Caco-2 (cell line): Measurements from ENCODE around the gene BLOC1S3. TPM values are rescaled to one million over a fixed set of nuclear protein-coding genes. Genes with fewer than 3 reads are reported as not detected.
A peak's percentile ranks its signal among the peaks of the same experiment; 100 is the strongest.

Source experiments
- Bru-seq: library from RNA; stranded (reverse); fragments of 400-500 nt; gene quantifications from one replicate; lab custom pipeline; 2021; lab: Mats Ljungman, UMichigan
- BruChase-seq, 2 experiments: library from RNA; stranded (reverse); fragments of 400-500 nt; gene quantifications; one replicate each; lab custom pipeline; 2021; lab: Mats Ljungman, UMichigan
- BruUV-seq: library from RNA; stranded (reverse); fragments of 400-500 nt; replicated peaks from 2 replicates; lab custom pipeline; 2021; lab: Mats Ljungman, UMichigan
- CTCF ChIA-PET: fragments of 300-600 bp; sonication (Branson Sonifier 250); formaldehyde crosslinking; loops from one replicate; lab custom pipeline; 2022; ENCODE audit warnings: antibody characterized with exemption; lab: Charles Lee
- POLR2A ChIA-PET: fragments of 300-600 bp; sonication (Branson Sonifier 250); formaldehyde crosslinking; loops from one replicate; lab custom pipeline; 2022; ENCODE audit warnings: antibody characterized with exemption; lab: Charles Lee
- DNase-seq, 2 experiments: peaks; one replicate each; pipeline versions ENCODE4 v3.0.0 to v3.0.0-alpha.2; 2020 to 2022
- H3K27me3 ChIP-seq: replicated peaks from 2 replicates; pipeline ENCODE4 v1.6.0; 2011; ENCODE audit warnings: low read length; ENCODE audit not compliant: control insufficient read depth, insufficient read depth
- H3K36me3 ChIP-seq: 2 replicates; pipeline ENCODE4 v1.5.1; 2011; ENCODE audit warnings: low read length; ENCODE audit not compliant: control insufficient read depth, insufficient read depth
- H3K4me1 ChIP-seq: fragments of 250-450 bp; sonication (Bioruptor Pico); 2 replicates; pipeline ENCODE4 v1.5.1; 2020; ENCODE audit warnings: mild to moderate bottlenecking
- H3K4me3 ChIP-seq: 2 replicates; pipeline ENCODE4 v1.5.1; 2011; ENCODE audit warnings: low read depth, mild to moderate bottlenecking, control low read depth, low read length
- H3K9me3 ChIP-seq: fragments of 250-450 bp; sonication (Bioruptor Pico); 2 replicates; pipeline ENCODE4 v1.5.1; 2020; ENCODE audit warnings: mild to moderate bottlenecking, moderate library complexity
- H3K27ac Mint-ChIP-seq: one replicate; pipeline ENCODE4 v1.8.0; 2022; ENCODE audit warnings: mixed read lengths; ENCODE audit not compliant: unreplicated experiment
- H3K27me3 Mint-ChIP-seq: one replicate; pipeline ENCODE4 v1.8.0; 2022; ENCODE audit warnings: mixed read lengths; ENCODE audit not compliant: insufficient read depth, unreplicated experiment
- H3K36me3 Mint-ChIP-seq: one replicate; pipeline ENCODE4 v1.8.0; 2022; ENCODE audit warnings: mild to moderate bottlenecking, mixed read lengths; ENCODE audit not compliant: insufficient read depth, unreplicated experiment
- H3K4me1 Mint-ChIP-seq: one replicate; pipeline ENCODE4 v1.8.0; 2022; ENCODE audit warnings: low read depth, mixed read lengths; ENCODE audit not compliant: unreplicated experiment
- H3K4me3 Mint-ChIP-seq: one replicate; pipeline ENCODE4 v1.8.0; 2022; ENCODE audit warnings: mild to moderate bottlenecking, moderate library complexity, mixed read lengths; ENCODE audit not compliant: unreplicated experiment
- H3K9me3 Mint-ChIP-seq: one replicate; pipeline ENCODE4 v1.8.0; 2022; ENCODE audit warnings: mixed read lengths; ENCODE audit not compliant: unreplicated experiment
- intact Hi-C: fragments of 100-400 bp; cut with micrococcal nuclease; formaldehyde crosslinking; loops from one replicate; pipeline ENCODE4 v1.10.0; 2022; ENCODE audit not compliant: unreplicated experiment
- long read RNA-seq: library from polyadenylated mRNA; stranded (forward); transcript quantifications from one replicate; pipeline ENCODE4 v2.0.0, GENCODE V29; 2022
- total RNA-seq: library from RNA; stranded (reverse); gene quantifications from 2 replicates; pipeline ENCODE4 v1.2.3, GENCODE V29; 2022
- TF ChIP-seq, protein P1 (sequence below), 2 experiments: fragments of 200-600 bp in 1 of 2; IDR thresholded peaks; 1 replicate in 1 of 2; 2 replicates in 1 of 2; pipeline versions ENCODE4 v1.5.1 to v1.8.0; 2011 to 2022; ENCODE audit warnings: antibody characterized with exemption in 1 of 2, control low read depth in 1 of 2, inconsistent platforms in 1 of 2, low read depth in 1 of 2, low read length in 1 of 2, mild to moderate bottlenecking in 1 of 2, moderate library complexity in 1 of 2; ENCODE audit not compliant: insufficient read depth in 1 of 2, severe bottlenecking in 1 of 2, unreplicated experiment in 1 of 2

Gene BLOC1S3
- total RNA-seq (20.1 and 20.4 TPM in 2 replicates), Bru-seq, nascent RNA (percentile 77 among the genes with signal in this experiment), BruChase-seq, experiment 1, labeled RNA remaining after a 2-hour chase (percentile 92 among the genes with signal in this experiment), BruChase-seq, experiment 2, labeled RNA remaining after a 6-hour chase (percentile 79 among the genes with signal in this experiment)
- long read RNA-seq, transcript BLOC1S3-202 (1 exons, 732 nt), result minor isoform, 8 of 17 reads
- long read RNA-seq, transcript BLOC1S3-201 (2 exons, 2,601 nt), result major isoform, 9 of 17 reads
- long read RNA-seq, partial matches to known transcripts, result 0 of 17 reads
- long read RNA-seq, other reads (novel, unspliced or antisense), result 0 of 17 reads

GRCh38 chr19:45178262-45179071, at the start of gene BLOC1S3:
Gene BLOC1S3 (plus strand): TSS chr19:45178784. CDS start chr19:45179297, 513 bp downstream.
- Mint-ChIP-seq H3K4me1 (peaks cover 11% of the 10 kb centered on the region), H3K27me3 (no peaks in the 10 kb centered on the region), H3K27ac (peak within 1 kb of the TSS; percentile 88), H3K9me3 (no peaks in the 10 kb centered on the region), H3K4me3 (peak within 1 kb of the TSS; percentile 85), H3K36me3 (peaks cover 28% of the 10 kb centered on the region)
- no peaks in the 10 kb centered on the region for H3K36me3 ChIP-seq
- TF ChIP-seq, protein P1, sequence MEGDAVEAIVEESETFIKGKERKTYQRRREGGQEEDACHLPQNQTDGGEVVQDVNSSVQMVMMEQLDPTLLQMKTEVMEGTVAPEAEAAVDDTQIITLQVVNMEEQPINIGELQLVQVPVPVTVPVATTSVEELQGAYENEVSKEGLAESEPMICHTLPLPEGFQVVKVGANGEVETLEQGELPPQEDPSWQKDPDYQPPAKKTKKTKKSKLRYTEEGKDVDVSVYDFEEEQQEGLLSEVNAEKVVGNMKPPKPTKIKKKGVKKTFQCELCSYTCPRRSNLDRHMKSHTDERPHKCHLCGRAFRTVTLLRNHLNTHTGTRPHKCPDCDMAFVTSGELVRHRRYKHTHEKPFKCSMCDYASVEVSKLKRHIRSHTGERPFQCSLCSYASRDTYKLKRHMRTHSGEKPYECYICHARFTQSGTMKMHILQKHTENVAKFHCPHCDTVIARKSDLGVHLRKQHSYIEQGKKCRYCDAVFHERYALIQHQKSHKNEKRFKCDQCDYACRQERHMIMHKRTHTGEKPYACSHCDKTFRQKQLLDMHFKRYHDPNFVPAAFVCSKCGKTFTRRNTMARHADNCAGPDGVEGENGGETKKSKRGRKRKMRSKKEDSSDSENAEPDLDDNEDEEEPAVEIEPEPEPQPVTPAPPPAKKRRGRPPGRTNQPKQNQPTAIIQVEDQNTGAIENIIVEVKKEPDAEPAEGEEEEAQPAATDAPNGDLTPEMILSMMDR (IDR thresholded peaks at IDR 0.05; ENCODE audit: insufficient read depth in 1 of 2, low read depth in 1 of 2, low read length in 1 of 2, severe bottlenecking in 1 of 2, unreplicated experiment in 1 of 2), result peak; percentile 45 to 56
- H3K9me3 ChIP-seq, result no peaks in the 10 kb centered on the region
- no peaks in the 10 kb centered on the region for H3K4me1 ChIP-seq
- no TSS peak for BruUV-seq
- ChIA-PET POLR2A (interaction anchor here (0.5 to 2.1 kb wide), 9 partner anchors 11 to 514 kb away, joined by 3 to 19 read pairs (median 4); partner anchors contain the start of genes NKPD1, PPP1R37, QPCTL and SNRPD2), CTCF (interaction anchor here (0.6 to 2.2 kb wide), 22 partner anchors 8 to 371 kb away, joined by 3 to 17 read pairs (median 3); partner anchors contain the start of gene NKPD1)
- H3K4me3 ChIP-seq, result peak within 1 kb of the TSS; percentile 77
- intact Hi-C loops, result loop anchor here (1.0 to 5.0 kb wide), 5 partner anchors 18 to 229 kb away; partner anchors contain the start of genes NKPD1, POLR1G and PPP1R13L
- peak; percentile 100 for DNase-seq
- no peaks in the 10 kb centered on the region for H3K27me3 ChIP-seq

GRCh38 chr19:45128806-45129205, 49.8 kb upstream of the BLOC1S3 start:
- DNase-seq, result no peak
- CTCF ChIA-PET, result no interaction called here
- Histone ChIP-seq H3K4me3 (no peak overlapping the region), H3K27me3 (no peaks in the 10 kb centered on the region), H3K9me3 (no peaks in the 10 kb centered on the region), H3K4me1 (no peaks in the 10 kb centered on the region), H3K36me3 (no peaks in the 10 kb centered on the region)
- Mint-ChIP-seq H3K9me3 (no peaks in the 10 kb centered on the region), H3K27ac (no peak overlapping the region), H3K4me3 (no peak overlapping the region), H3K4me1 (peaks cover 6% of the 10 kb centered on the region), H3K27me3 (no peaks in the 10 kb centered on the region), H3K36me3 (peaks cover 13% of the 10 kb centered on the region)
- intact Hi-C loops, result loop anchor here (5.0 kb wide), 1 partner anchor 37 kb away; the partner anchor contains the start of gene PPP1R37
- POLR2A ChIA-PET, result no interaction called here
- TF ChIP-seq, protein P1 (IDR thresholded peaks at IDR 0.05; ENCODE audit: insufficient read depth in 1 of 2, low read depth in 1 of 2, low read length in 1 of 2, severe bottlenecking in 1 of 2, unreplicated experiment in 1 of 2), result no peak
- BruUV-seq, result no TSS peak

GRCh38 chr19:45130236-45130635, 48.3 kb upstream of the BLOC1S3 start:
- intact Hi-C loops, result no loop called here
- TF ChIP-seq, protein P1 (IDR thresholded peaks at IDR 0.05; ENCODE audit: insufficient read depth in 1 of 2, low read depth in 1 of 2, low read length in 1 of 2, severe bottlenecking in 1 of 2, unreplicated experiment in 1 of 2), result no peak
- ChIA-PET CTCF (no interaction called here), POLR2A (no interaction called here)
- Mint-ChIP-seq H3K4me3 (no peak overlapping the region), H3K36me3 (peaks cover 13% of the 10 kb centered on the region), H3K4me1 (no peaks in the 10 kb centered on the region), H3K27ac (no peak overlapping the region), H3K9me3 (no peaks in the 10 kb centered on the region), H3K27me3 (no peaks in the 10 kb centered on the region)
- Histone ChIP-seq H3K4me3 (no peak overlapping the region), H3K36me3 (no peaks in the 10 kb centered on the region), H3K4me1 (no peaks in the 10 kb centered on the region), H3K27me3 (no peaks in the 10 kb centered on the region), H3K9me3 (no peaks in the 10 kb centered on the region)
- BruUV-seq, result no TSS peak
- no peak for DNase-seq
